NT2/D1 (cell line): ENCODE data around the gene C11orf16.
"Not testable (repeated sequence)": the region's sequence is repeated elsewhere in the genome, so short reads cannot be mapped to it uniquely, and the experiment has no call there.

Experiments
- DNase-seq: peaks from one replicate; pipeline ENCODE4 v3.0.0-alpha.2; 2011; ENCODE audit warnings: low read depth, low spot score
- H3K27me3 ChIP-seq: 2 replicates; pipeline ENCODE4 v1.6.0; 2011; ENCODE audit warnings: mild to moderate bottlenecking; ENCODE audit not compliant: insufficient read length, insufficient read depth
- H3K36me3 ChIP-seq: 2 replicates; pipeline ENCODE4 v1.6.1; 2011; ENCODE audit warnings: mild to moderate bottlenecking, low read length, mixed read lengths; ENCODE audit not compliant: insufficient read depth, insufficient read length
- H3K4me1 ChIP-seq: 2 replicates; pipeline ENCODE4 v1.5.1; 2011; ENCODE audit not compliant: insufficient read depth, insufficient read length
- H3K4me3 ChIP-seq: 2 replicates; pipeline ENCODE4 v1.5.1; 2011; ENCODE audit warnings: low read depth; ENCODE audit not compliant: insufficient read length
- H3K9ac ChIP-seq: 2 replicates; pipeline ENCODE4 v1.6.0; 2011; ENCODE audit warnings: low read depth; ENCODE audit not compliant: insufficient read length
- H3K9me3 ChIP-seq: 2 replicates; pipeline ENCODE4 v1.5.1; 2011; ENCODE audit warnings: mild to moderate bottlenecking, low read length; ENCODE audit not compliant: insufficient read depth
- SUZ12 ChIP-seq: IDR thresholded peaks from 2 replicates; pipeline ENCODE4 v1.6.1; 2011; ENCODE audit not compliant: insufficient read length, insufficient read depth; ENCODE audit errors: extremely low read depth
- YY1 ChIP-seq: IDR thresholded peaks from 2 replicates; pipeline ENCODE4 v1.6.1; 2011; ENCODE audit not compliant: insufficient read length, insufficient read depth
- ZNF274 ChIP-seq: IDR thresholded peaks from 2 replicates; pipeline ENCODE4 v1.6.1; 2011; ENCODE audit warnings: mild to moderate bottlenecking, low read depth, low read length

Gene C11orf16, protein sequence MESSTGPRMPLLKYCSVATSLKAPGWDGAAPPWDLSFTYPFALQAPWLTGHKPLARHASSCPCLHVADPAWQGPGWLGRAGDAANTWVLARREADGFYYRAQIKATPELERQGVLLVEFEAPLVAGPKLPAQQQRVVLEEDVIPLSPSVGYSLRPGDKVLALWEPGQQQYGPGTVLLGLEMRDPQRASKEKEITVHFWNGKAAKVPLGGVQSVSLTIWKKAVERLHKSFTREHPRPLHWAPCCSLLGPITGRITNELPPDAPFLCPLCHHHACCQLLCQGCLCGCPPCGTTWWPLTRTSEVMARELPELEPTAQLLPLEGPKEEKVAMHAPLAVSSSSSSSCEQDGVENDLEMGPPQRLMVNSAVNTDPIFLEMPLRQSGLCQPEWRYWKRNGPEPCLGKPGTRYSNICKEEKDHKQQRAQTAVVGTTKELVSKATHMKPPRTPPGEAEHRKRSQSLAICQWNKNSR

DNA sequence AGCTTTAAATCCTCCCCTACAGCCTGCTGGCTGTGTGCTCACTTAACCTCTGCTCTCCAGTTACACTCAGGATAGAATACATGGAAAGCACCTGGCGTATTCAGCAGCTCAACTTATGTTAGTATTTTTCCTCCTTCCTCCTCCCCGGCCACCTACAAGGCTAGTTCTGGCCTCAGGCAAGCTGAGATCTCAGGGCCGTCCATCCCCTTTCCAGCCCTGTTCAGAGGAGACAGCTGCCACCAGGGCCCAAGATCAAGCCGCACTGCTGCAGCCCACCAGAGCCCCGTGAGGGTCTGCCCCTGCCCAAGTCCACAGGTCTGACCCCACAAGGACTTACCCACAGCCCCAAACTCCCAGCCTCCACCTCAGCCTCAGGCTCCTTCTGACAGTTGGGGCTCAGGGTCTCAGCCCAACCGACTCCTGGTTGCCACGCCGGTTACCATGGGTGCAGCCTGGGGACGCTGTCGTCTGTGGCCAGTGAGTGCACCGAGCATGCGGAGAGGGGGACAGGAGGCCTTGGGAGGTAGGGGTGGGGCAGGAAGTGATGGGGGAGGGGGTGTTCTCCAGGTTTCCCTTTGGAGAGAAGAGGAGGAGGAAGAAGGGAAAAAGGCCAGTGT lies at the start of gene C11orf16:
Gene C11orf16, minus strand, starts transcription at position 384 of the 617 bp plus-strand sequence. CDS start 639 bp downstream, outside the sequence.
- peak within 1 kb of the TSS; percentile 10 for H3K9ac ChIP-seq
- H3K4me3 ChIP-seq = no peak within 1 kb of the TSS
- DNase-seq = no peak

DNA sequence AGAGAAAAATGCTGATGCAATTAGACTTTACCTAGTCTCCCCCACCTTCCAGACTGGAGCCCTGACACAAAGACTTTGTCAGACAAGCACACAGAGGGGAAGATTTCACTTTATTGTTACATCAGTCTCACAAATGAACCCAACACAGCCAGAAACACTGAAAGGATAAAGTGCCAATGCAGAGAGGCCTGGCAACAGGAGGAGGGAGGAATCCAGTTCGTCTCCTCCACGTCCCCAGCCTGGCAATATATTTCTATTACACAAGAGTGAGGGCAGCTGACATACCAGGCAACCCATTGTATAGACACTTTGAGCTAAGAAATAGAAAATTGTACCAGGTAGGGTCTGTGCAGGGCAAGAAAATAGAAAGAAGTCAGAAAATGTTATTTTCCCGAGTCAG lies 47.7 kb upstream of the C11orf16 start:
- DNase-seq = no peak
- peaks cover 7% of the 10 kb centered on the region for H3K36me3 ChIP-seq
- TF ChIP-seq ZNF274 = no peak
- no peak for TF ChIP-seq SUZ12
- no peak for TF ChIP-seq YY1
- no peaks in the 10 kb centered on the region for H3K4me1 ChIP-seq
- H3K9me3 ChIP-seq = no peaks in the 10 kb centered on the region
- H3K4me3 ChIP-seq = no peak overlapping the region
- H3K9ac ChIP-seq = no peak overlapping the region
- H3K27me3 ChIP-seq = no peaks in the 10 kb centered on the region

More for the DNA sequence above, at the start of gene C11orf16:
- Histone ChIP-seq H3K9me3 (no peaks in the 10 kb centered on the region), H3K36me3 (peaks cover 15% of the 10 kb centered on the region), H3K4me1 (peaks cover 9% of the 10 kb centered on the region), H3K27me3 (no peaks in the 10 kb centered on the region)
- TF ChIP-seq YY1 (no peak), ZNF274 (no peak), SUZ12 (no peak)

DNA sequence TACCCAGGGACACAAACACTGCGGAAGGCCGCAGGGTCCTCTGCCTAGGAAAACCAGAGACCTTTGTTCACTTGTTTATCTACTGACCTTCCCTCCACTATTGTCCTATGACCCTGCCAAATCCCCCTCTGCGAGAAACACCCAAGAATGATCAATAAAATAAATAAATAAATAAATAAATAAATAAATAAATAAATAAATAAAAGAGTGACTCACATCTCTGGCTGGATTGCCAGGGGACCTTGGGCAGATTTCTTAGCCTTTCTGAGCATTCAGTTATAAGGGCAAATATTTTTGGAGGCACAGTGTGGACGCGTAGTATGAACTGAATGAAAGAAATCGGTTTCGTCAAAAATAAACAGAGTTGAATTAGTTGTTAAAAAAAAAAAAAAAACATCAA lies 46.6 kb upstream of the C11orf16 start:
- not testable (repeated sequence) for H3K4me3 ChIP-seq, H3K9ac ChIP-seq, H3K27me3 ChIP-seq, H3K4me1 ChIP-seq, H3K9me3 ChIP-seq, DNase-seq, H3K36me3 ChIP-seq

DNA sequence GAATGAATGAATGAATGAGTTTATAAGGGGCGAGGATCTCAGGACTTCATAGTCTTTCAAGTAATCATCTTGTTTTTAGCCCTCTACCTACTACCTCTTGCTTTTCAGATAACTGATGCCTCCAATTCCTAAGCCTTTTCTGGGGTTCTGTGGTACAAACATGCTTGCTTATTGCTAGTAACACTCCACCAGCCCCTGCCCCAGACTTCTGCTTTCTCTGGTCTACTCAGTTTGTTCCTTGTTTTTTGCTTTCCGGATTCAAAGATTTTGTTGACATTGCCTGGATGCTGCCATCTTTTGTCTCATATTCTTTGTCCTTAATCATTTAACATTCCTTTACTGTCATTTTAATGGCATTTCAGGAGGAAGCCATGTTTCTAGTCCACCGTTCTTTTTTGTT lies 40.4 kb upstream of the C11orf16 start:
- no peak for DNase-seq
- Histone ChIP-seq H3K9ac (no peak overlapping the region), H3K4me3 (no peak overlapping the region), H3K9me3 (no peaks in the 10 kb centered on the region), H3K27me3 (no peaks in the 10 kb centered on the region), H3K36me3 (no peaks in the 10 kb centered on the region), H3K4me1 (no peaks in the 10 kb centered on the region)
- no peak for TF ChIP-seq ZNF274
- no peak for TF ChIP-seq YY1
- no peak for TF ChIP-seq SUZ12

DNA sequence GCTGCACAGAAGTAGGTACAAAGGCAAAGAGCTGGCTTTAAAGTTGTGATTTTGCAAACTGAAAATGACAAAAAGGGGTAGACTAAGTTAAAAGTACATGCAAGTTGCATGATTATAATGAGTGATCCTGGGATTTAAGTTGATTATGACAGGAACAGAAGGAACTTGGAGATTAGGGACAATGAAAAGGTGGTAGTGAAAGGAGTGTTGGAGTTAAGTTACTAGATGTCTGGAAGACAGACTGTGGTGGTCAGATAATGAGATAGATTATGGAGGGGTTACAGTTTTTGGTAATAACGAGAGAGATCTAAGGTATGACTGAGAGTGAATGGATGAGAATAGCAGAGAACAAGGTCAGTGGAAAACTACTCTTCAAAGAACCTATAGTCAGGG lies 39.2 kb upstream of the C11orf16 start:
- no peaks in the 10 kb centered on the region for H3K4me1 ChIP-seq
- TF ChIP-seq ZNF274 (no peak), SUZ12 (no peak), YY1 (no peak)
- no peaks in the 10 kb centered on the region for H3K9me3 ChIP-seq
- no peak overlapping the region for H3K4me3 ChIP-seq
- no peaks in the 10 kb centered on the region for H3K36me3 ChIP-seq
- no peaks in the 10 kb centered on the region for H3K27me3 ChIP-seq
- no peak for DNase-seq
- no peak overlapping the region for H3K9ac ChIP-seq

DNA sequence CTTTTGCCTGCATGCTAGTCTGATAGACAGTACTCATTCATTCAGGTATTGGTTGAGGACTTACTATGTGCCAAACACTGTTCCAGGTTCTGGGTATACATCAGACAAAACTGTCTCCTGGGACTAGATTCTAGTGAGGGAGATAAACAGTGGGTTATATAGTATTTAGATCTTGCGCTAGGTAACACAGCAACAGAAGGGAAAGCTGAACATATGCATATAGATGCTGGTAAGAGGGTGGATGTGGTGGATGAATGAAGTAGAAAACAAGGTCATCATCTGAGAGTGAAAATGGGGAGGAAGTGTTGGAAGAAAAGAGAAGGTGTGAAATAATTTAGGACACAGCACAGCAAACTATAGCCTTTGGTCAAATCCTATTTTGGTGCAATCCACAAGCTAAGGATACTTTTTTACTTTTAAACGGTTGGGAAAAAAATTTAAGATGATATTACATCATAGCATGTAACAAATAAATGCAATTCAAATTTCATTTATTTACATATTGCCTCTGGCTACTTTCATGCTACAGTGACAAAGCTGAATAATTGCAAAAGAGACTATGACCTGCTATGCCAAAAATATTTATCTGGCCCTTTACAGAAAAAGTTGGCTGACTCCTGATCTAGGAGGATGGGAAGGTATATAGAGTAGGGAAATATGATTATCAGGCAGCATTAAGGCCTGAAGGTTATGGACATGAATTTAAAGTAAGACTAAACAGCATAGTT lies 38.6 kb upstream of the C11orf16 start:
- Histone ChIP-seq H3K4me1 (no peaks in the 10 kb centered on the region), H3K36me3 (no peaks in the 10 kb centered on the region), H3K9ac (no peak overlapping the region), H3K4me3 (no peak overlapping the region), H3K27me3 (no peaks in the 10 kb centered on the region), H3K9me3 (no peaks in the 10 kb centered on the region)
- TF ChIP-seq SUZ12 (no peak), YY1 (no peak), ZNF274 (no peak)
- DNase-seq = no peak

DNA sequence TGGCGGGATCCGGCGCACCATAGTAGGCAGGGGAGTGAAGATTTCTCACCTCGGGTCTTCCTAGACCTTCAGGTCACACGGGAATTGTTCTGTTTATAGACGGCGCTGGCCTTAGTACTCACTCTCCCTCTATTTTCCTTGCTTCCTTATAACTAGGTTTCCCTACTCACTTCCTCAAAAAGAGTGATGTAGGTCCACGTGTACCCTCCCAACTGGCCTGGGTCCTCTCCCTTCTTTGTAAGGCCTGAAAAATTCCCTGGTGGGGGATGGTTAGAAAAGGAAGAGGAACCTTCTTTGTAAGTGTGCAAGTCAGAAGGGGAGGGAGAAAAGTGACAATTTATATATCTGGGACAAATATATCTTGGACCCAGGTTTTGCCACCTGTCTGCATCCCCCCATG lies 34.4 kb upstream of the C11orf16 start:
- no peaks in the 10 kb centered on the region for H3K9me3 ChIP-seq
- H3K9ac ChIP-seq = no peak overlapping the region
- TF ChIP-seq YY1 (no peak), ZNF274 (no peak), SUZ12 (no peak)
- DNase-seq = no peak
- no peak overlapping the region for H3K4me3 ChIP-seq
- no peaks in the 10 kb centered on the region for H3K36me3 ChIP-seq
- H3K4me1 ChIP-seq = no peaks in the 10 kb centered on the region
- no peaks in the 10 kb centered on the region for H3K27me3 ChIP-seq
